HCT116 (cell line): Measurements from ENCODE around the gene TMTC3.

Experiments used
- CEBPB ChIP-seq: IDR thresholded peaks from 2 replicates; pipeline ENCODE4 v1.6.1; 2012; ENCODE audit warnings: low read depth
- CTCF ChIP-seq, 3 experiments: fragments of 200-600 bp in 1 of 3; sonication (generic) in 1 of 3; IDR thresholded peaks in 2 of 3; conservative IDR thresholded peaks in 1 of 3; 2 replicates each; pipeline ENCODE4 v1.5.1; 2012 to 2017; ENCODE audit warnings: low read depth in 2 of 3, low read length in 2 of 3, antibody characterized with exemption in 1 of 3, borderline replicate concordance in 1 of 3, control low read depth in 1 of 3, mild to moderate bottlenecking in 1 of 3, mixed read lengths in 1 of 3, mixed run types in 1 of 3, moderate library complexity in 1 of 3; ENCODE audit not compliant: insufficient read depth in 1 of 3
- EZH2 ChIP-seq: fragments of 200-600 bp; sonication (generic); IDR thresholded peaks from 2 replicates; pipeline ENCODE4 v1.6.1; 2017; ENCODE audit warnings: antibody characterized with exemption, mixed run types
- JUND ChIP-seq: IDR thresholded peaks from 2 replicates; pipeline ENCODE4 v1.6.1; 2012
- POLR2A ChIP-seq: IDR thresholded peaks from 2 replicates; pipeline ENCODE4 v1.7.0; 2011; ENCODE audit warnings: borderline replicate concordance; ENCODE audit not compliant: insufficient read depth, insufficient read length; ENCODE audit errors: extremely low read depth
- POLR2AphosphoS5 ChIP-seq: IDR thresholded peaks from 2 replicates; pipeline ENCODE4 v1.6.1; 2011; ENCODE audit warnings: mild to moderate bottlenecking, low read depth, low read length, moderate library complexity
- RAD21 ChIP-seq: IDR thresholded peaks from 2 replicates; pipeline ENCODE4 v1.6.1; 2012; ENCODE audit warnings: low read depth, mild to moderate bottlenecking
- SIN3A ChIP-seq: IDR thresholded peaks from 2 replicates; pipeline ENCODE4 v1.6.1; 2012; ENCODE audit warnings: low read depth
- YY1 ChIP-seq: IDR thresholded peaks from 2 replicates; pipeline ENCODE4 v1.6.1; 2011; ENCODE audit warnings: low read length, low read depth, moderate library complexity, mild to moderate bottlenecking; ENCODE audit not compliant: insufficient replicate concordance; ENCODE audit errors: extremely low read depth
- ZNF274 ChIP-seq: fragments of 200-500 bp; sonication (Bioruptor generic); IDR thresholded peaks from 2 replicates; pipeline ENCODE4 v1.6.1; 2014; ENCODE audit warnings: mild to moderate bottlenecking, low read depth, low read length, inconsistent platforms
- TF ChIP-seq, protein P1 (sequence below): IDR thresholded peaks from 2 replicates; pipeline ENCODE4 v1.6.1; 2012; ENCODE audit warnings: low read depth
- TF ChIP-seq, protein P2 (sequence below): IDR thresholded peaks from 2 replicates; pipeline ENCODE4 v1.6.1; 2012

DNA sequence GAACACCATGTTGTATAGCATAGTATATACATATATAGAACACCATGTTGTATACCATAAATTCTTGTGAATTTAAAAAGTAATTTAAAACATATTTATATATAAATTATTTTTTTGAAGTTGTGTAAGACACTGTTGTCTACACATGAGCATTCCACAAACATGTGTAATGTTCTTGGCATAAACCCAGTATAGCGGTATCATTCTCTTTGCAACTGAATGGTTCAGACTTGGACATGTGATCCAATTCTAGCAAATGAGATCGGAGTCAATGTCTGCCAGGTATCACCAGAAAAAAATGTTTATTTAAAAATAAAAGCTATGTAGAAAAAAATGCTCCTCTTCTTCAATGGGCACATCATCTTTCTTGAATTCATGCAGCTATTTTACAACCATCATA, 34.1 kb upstream of the TMTC3 start:
- no peak for TF ChIP-seq CEBPB
- no peak for TF ChIP-seq CTCF (IDR thresholded peaks at IDR 0.05 in 2 of 3, conservative IDR thresholded peaks at IDR 0.05 in 1 of 3; ENCODE audit: borderline replicate concordance in 1 of 3, insufficient read depth in 1 of 3, low read depth in 2 of 3, low read length in 2 of 3)
- TF ChIP-seq POLR2AphosphoS5 = no peak
- no peak for TF ChIP-seq ZNF274
- TF ChIP-seq EZH2 = no peak
- TF ChIP-seq RAD21 = no peak
- no peak for TF ChIP-seq SIN3A
- TF ChIP-seq POLR2A = no peak
- TF ChIP-seq YY1 = no peak
- TF ChIP-seq, protein P1, sequence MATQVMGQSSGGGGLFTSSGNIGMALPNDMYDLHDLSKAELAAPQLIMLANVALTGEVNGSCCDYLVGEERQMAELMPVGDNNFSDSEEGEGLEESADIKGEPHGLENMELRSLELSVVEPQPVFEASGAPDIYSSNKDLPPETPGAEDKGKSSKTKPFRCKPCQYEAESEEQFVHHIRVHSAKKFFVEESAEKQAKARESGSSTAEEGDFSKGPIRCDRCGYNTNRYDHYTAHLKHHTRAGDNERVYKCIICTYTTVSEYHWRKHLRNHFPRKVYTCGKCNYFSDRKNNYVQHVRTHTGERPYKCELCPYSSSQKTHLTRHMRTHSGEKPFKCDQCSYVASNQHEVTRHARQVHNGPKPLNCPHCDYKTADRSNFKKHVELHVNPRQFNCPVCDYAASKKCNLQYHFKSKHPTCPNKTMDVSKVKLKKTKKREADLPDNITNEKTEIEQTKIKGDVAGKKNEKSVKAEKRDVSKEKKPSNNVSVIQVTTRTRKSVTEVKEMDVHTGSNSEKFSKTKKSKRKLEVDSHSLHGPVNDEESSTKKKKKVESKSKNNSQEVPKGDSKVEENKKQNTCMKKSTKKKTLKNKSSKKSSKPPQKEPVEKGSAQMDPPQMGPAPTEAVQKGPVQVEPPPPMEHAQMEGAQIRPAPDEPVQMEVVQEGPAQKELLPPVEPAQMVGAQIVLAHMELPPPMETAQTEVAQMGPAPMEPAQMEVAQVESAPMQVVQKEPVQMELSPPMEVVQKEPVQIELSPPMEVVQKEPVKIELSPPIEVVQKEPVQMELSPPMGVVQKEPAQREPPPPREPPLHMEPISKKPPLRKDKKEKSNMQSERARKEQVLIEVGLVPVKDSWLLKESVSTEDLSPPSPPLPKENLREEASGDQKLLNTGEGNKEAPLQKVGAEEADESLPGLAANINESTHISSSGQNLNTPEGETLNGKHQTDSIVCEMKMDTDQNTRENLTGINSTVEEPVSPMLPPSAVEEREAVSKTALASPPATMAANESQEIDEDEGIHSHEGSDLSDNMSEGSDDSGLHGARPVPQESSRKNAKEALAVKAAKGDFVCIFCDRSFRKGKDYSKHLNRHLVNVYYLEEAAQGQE = no peak
- no peak for TF ChIP-seq JUND
- TF ChIP-seq, protein P2, sequence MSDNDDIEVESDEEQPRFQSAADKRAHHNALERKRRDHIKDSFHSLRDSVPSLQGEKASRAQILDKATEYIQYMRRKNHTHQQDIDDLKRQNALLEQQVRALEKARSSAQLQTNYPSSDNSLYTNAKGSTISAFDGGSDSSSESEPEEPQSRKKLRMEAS = no peak
